ENCODE measurements around the gene KLK11. TPM values are rescaled to one million over a fixed set of nuclear protein-coding genes. Genes with fewer than 3 reads are reported as not detected.

The KLK11 gene
- total RNA-seq, 1 experiment from 2014 or later = 10.8 TPM

DNA sequence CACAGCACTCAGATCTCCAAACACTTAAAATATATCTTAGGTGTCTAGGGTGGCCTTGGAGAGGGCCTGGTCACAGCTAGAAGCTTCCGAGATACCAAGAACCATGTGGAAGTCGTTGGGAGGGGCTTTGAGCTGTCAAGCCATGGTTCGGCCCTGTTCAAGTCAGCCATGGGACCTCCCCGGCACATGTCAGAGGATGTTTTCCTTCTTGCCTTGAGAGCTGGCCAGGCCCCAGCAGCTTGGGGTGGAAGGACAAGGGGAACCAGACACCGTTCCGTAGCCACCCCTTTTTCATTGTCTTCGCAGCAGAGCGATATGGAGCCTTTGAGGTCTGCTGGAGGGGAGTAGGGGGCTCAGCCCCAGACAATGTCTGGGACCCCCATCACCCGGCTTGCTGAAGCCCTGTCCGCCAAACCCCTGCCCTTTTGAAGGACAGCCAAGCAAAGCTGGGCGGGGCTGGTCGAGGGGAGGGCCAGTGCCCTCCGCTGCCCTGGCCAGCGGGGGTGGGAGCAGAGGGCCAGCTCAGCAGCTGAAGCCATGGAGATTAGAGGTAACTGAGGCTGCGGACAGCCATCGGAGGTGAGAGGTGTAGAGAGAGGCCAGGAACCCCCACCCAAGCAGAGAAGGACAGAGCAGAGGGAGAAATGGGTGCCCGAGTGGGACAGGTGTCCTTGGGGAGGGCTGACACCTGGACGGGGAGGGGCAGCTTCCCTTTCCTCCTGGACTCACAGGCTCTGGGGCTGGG lies 435 bp downstream of the KLK11 start:
- Mint-ChIP-seq H3K4me3 (ENCODE audit: low read depth, unreplicated experiment) (peak overlapping the region; percentile 44), H3K9me3 (ENCODE audit: low read depth, unreplicated experiment) (no peaks in the 10 kb centered on the region), H3K36me3 (ENCODE audit: insufficient read depth, unreplicated experiment) (peaks cover 13% of the 10 kb centered on the region), H3K4me1 (ENCODE audit: low read depth, unreplicated experiment) (peaks cover 23% of the 10 kb centered on the region), H3K27ac (ENCODE audit: unreplicated experiment) (peak overlapping the region; percentile 34), H3K27me3 (ENCODE audit: unreplicated experiment) (peaks cover 16% of the 10 kb centered on the region)
- CTCF ChIA-PET = interaction anchor here (0.7 kb wide), 1 partner anchor 68 kb away, joined by 3 read pairs; no protein-coding TSS in a partner anchor
- TF ChIP-seq, protein P1, sequence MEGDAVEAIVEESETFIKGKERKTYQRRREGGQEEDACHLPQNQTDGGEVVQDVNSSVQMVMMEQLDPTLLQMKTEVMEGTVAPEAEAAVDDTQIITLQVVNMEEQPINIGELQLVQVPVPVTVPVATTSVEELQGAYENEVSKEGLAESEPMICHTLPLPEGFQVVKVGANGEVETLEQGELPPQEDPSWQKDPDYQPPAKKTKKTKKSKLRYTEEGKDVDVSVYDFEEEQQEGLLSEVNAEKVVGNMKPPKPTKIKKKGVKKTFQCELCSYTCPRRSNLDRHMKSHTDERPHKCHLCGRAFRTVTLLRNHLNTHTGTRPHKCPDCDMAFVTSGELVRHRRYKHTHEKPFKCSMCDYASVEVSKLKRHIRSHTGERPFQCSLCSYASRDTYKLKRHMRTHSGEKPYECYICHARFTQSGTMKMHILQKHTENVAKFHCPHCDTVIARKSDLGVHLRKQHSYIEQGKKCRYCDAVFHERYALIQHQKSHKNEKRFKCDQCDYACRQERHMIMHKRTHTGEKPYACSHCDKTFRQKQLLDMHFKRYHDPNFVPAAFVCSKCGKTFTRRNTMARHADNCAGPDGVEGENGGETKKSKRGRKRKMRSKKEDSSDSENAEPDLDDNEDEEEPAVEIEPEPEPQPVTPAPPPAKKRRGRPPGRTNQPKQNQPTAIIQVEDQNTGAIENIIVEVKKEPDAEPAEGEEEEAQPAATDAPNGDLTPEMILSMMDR (IDR thresholded peaks at IDR 0.05; ENCODE audit: unreplicated experiment) = no peak
- intact Hi-C loops (cut with micrococcal nuclease; ENCODE audit: unreplicated experiment) = no loop called here
- DNase-seq = no peak
- no TSS peak for BruUV-seq (replicated peaks)

GRCh38 chr19:51025401-51025800 lies 1.0 kb downstream of the KLK11 start:
- CTCF ChIA-PET = no interaction called here
- Mint-ChIP-seq H3K36me3 (ENCODE audit: insufficient read depth, unreplicated experiment) (peaks cover 13% of the 10 kb centered on the region), H3K27me3 (ENCODE audit: unreplicated experiment) (peaks cover 16% of the 10 kb centered on the region), H3K4me1 (ENCODE audit: low read depth, unreplicated experiment) (peaks cover 23% of the 10 kb centered on the region), H3K9me3 (ENCODE audit: low read depth, unreplicated experiment) (no peaks in the 10 kb centered on the region), H3K27ac (ENCODE audit: unreplicated experiment) (no peak overlapping the region), H3K4me3 (ENCODE audit: low read depth, unreplicated experiment) (peak overlapping the region; percentile 44)
- TF ChIP-seq, protein P1 (IDR thresholded peaks at IDR 0.05; ENCODE audit: unreplicated experiment) = no peak
- intact Hi-C loops (cut with micrococcal nuclease; ENCODE audit: unreplicated experiment) = no loop called here
- TSS peak; percentile 67 for BruUV-seq (replicated peaks)
- no peak for DNase-seq

DNA sequence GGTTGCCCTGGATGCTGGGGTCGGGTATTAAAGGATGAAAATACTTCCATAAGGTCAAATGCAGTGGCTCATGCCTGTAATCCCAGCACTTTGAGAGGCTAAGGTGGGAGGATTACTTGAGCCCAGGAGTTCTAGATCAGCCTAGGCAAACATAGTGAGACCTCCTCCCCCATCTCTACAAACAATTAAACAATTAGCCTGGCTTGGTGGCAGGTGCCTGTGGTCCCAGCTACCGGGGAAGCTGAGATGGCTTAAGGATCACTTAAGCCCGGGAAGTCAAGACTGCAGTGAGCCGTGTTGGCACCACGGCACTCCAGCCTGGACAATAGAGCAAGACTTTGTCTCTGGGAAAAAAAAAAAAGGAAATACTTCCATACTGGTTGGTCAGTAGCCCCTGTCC lies 1.5 kb downstream of the KLK11 start:
- H3K27ac Mint-ChIP-seq (ENCODE audit: unreplicated experiment) = no peak overlapping the region
- TF ChIP-seq, protein P1 (IDR thresholded peaks at IDR 0.05; ENCODE audit: unreplicated experiment) = no peak
- CTCF ChIA-PET = no interaction called here
- BruUV-seq (replicated peaks) = no TSS peak
- peaks cover 28% of the 10 kb centered on the region for H3K4me1 Mint-ChIP-seq (ENCODE audit: low read depth, unreplicated experiment)
- H3K9me3 Mint-ChIP-seq (ENCODE audit: low read depth, unreplicated experiment) = no peaks in the 10 kb centered on the region
- peaks cover 16% of the 10 kb centered on the region for H3K36me3 Mint-ChIP-seq (ENCODE audit: insufficient read depth, unreplicated experiment)
- intact Hi-C loops (cut with micrococcal nuclease; ENCODE audit: unreplicated experiment) = no loop called here
- H3K4me3 Mint-ChIP-seq (ENCODE audit: low read depth, unreplicated experiment) = no peak overlapping the region
- DNase-seq = no peak
- peaks cover 16% of the 10 kb centered on the region for H3K27me3 Mint-ChIP-seq (ENCODE audit: unreplicated experiment)

DNA sequence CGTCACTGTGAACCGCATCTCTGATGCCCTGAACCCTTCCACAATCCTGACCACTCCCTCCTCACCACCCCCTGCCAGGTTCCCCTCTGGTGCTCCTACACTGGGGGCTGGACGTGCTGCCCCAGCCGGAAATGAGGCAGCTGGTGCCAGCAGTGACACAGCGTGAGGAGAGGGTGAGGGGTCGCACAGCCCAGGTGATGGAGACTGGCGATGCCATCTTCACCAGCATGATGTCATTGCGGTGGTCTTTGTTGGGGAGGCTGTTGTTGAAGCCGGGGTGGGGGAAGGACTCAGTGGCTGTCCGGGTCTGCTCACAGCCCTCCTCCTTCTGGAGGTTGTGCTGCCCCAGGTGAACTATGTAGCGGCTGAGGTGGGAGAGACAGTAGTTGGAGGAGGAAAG lies 2.5 kb downstream of the KLK11 start:
- H3K9me3 Mint-ChIP-seq (ENCODE audit: low read depth, unreplicated experiment) = no peaks in the 10 kb centered on the region
- CTCF ChIA-PET = interaction anchor here (0.6 kb wide), 1 partner anchor 38 kb away, joined by 3 read pairs; no protein-coding TSS in a partner anchor
- H3K27ac Mint-ChIP-seq (ENCODE audit: unreplicated experiment) = no peak overlapping the region
- H3K4me3 Mint-ChIP-seq (ENCODE audit: low read depth, unreplicated experiment) = no peak overlapping the region
- peaks cover 33% of the 10 kb centered on the region for H3K4me1 Mint-ChIP-seq (ENCODE audit: low read depth, unreplicated experiment)
- H3K27me3 Mint-ChIP-seq (ENCODE audit: unreplicated experiment) = peaks cover 16% of the 10 kb centered on the region
- H3K36me3 Mint-ChIP-seq (ENCODE audit: insufficient read depth, unreplicated experiment) = peaks cover 25% of the 10 kb centered on the region
- no peak for DNase-seq
- intact Hi-C loops (cut with micrococcal nuclease; ENCODE audit: unreplicated experiment) = no loop called here
- no TSS peak for BruUV-seq (replicated peaks)
- TF ChIP-seq, protein P1 (IDR thresholded peaks at IDR 0.05; ENCODE audit: unreplicated experiment) = no peak
